SK-N-SH (cell line): ENCODE results near the gene TTN. TPM values are rescaled to one million over a fixed set of nuclear protein-coding genes. Genes with fewer than 3 reads are reported as not detected.

ENCODE experiments used
- CHD2 ChIP-seq: fragments of 150-350 bp; IDR thresholded peaks from 2 replicates; pipeline ENCODE4 v1.6.1; 2018; ENCODE audit warnings: low read length; ENCODE audit not compliant: partially characterized antibody
- ELF1 ChIP-seq: IDR thresholded peaks from 2 replicates; pipeline ENCODE4 v1.4.0; 2012
- EP300 ChIP-seq, 2 experiments: IDR thresholded peaks; 2 replicates each; pipeline versions ENCODE4 v1.4.0 to v1.6.1; 2012; ENCODE audit warnings: borderline replicate concordance in 1 of 2, low read depth in 1 of 2, low read length in 1 of 2
- FOSL2 ChIP-seq: IDR thresholded peaks from 2 replicates; pipeline ENCODE4 v1.4.0; 2012; ENCODE audit warnings: low read depth, mild to moderate bottlenecking, moderate library complexity, borderline replicate concordance
- FOXM1 ChIP-seq: IDR thresholded peaks from 2 replicates; pipeline ENCODE4 v1.4.0; 2012; ENCODE audit warnings: low read depth, mild to moderate bottlenecking
- GABPA ChIP-seq: IDR thresholded peaks from 2 replicates; pipeline ENCODE4 v1.4.0; 2012; ENCODE audit warnings: low read depth, mild to moderate bottlenecking
- GATA2 ChIP-seq: sonication (generic); formaldehyde crosslinking; IDR thresholded peaks from 2 replicates; pipeline ENCODE4 v1.5.0; 2020; ENCODE audit warnings: mild to moderate bottlenecking, missing genetic modification reagents
- JUND ChIP-seq: IDR thresholded peaks from 2 replicates; pipeline ENCODE4 v1.4.0; 2012
- MXI1 ChIP-seq: IDR thresholded peaks from 2 replicates; pipeline ENCODE4 v1.6.1; 2012; ENCODE audit warnings: mild to moderate bottlenecking, low read depth, low read length, improper control_type of control experiment
- RAD21 ChIP-seq: IDR thresholded peaks from 2 replicates; pipeline ENCODE4 v1.6.1; 2012; ENCODE audit warnings: mild to moderate bottlenecking, low read length
- RCOR1 ChIP-seq: fragments of 150-350 bp; IDR thresholded peaks from 2 replicates; pipeline ENCODE4 v1.6.1; 2017; ENCODE audit warnings: antibody characterized with exemption, low read length
- SIN3A ChIP-seq: IDR thresholded peaks from 2 replicates; pipeline ENCODE4 v1.6.1; 2012; ENCODE audit warnings: low read depth, mild to moderate bottlenecking, low read length, moderate library complexity, borderline replicate concordance
- SMC3 ChIP-seq: IDR thresholded peaks from 2 replicates; pipeline ENCODE4 v1.6.1; 2012; ENCODE audit warnings: low read depth, low read length, improper control_type of control experiment
- TAF1 ChIP-seq: IDR thresholded peaks from 2 replicates; pipeline ENCODE4 v1.6.1; 2012; ENCODE audit warnings: low read depth, mild to moderate bottlenecking, low read length, moderate library complexity, borderline replicate concordance
- TCF12 ChIP-seq: IDR thresholded peaks from 2 replicates; pipeline ENCODE4 v1.4.0; 2012
- TEAD4 ChIP-seq: IDR thresholded peaks from 2 replicates; pipeline ENCODE4 v1.4.0; 2012; ENCODE audit warnings: mild to moderate bottlenecking, borderline replicate concordance; ENCODE audit not compliant: insufficient read depth
- YY1 ChIP-seq: IDR thresholded peaks from 2 replicates; pipeline ENCODE4 v1.4.0; 2012; ENCODE audit warnings: low read depth, mild to moderate bottlenecking
- polyA plus RNA-seq, 3 experiments: library from polyadenylated mRNA; depleted of rRNA; stranded (reverse); fragments of >200 nt; gene quantifications; 2 replicates each; pipeline ENCODE4 v1.2.3, GENCODE V29; 2012
- TF ChIP-seq, protein P1 (sequence below): IDR thresholded peaks from 2 replicates; pipeline ENCODE4 v1.4.0; 2012; ENCODE audit warnings: low read depth
- TF ChIP-seq, protein P2 (sequence below): fragments of 150-350 bp; IDR thresholded peaks from 2 replicates; pipeline ENCODE4 v1.6.1; 2016; ENCODE audit warnings: mild to moderate bottlenecking, low read depth, low read length
- TF ChIP-seq, protein P3 (sequence below): fragments of 200-600 bp; sonication (generic); IDR thresholded peaks from 2 replicates; pipeline ENCODE4 v1.6.1; 2017; ENCODE audit warnings: antibody characterized with exemption, mild to moderate bottlenecking, moderate library complexity
- TF ChIP-seq, protein P4 (sequence below): fragments of 150-350 bp; IDR thresholded peaks from 2 replicates; pipeline ENCODE4 v1.6.1; 2017; ENCODE audit warnings: antibody characterized with exemption, low read length, low read depth, borderline replicate concordance
- TF ChIP-seq, protein P5 (sequence below): IDR thresholded peaks from 2 replicates; pipeline ENCODE4 v1.4.0; 2012; ENCODE audit warnings: low read depth, borderline replicate concordance
- TF ChIP-seq, protein P6 (sequence below): IDR thresholded peaks from 2 replicates; pipeline ENCODE4; 2012

TTN gene
- polyA plus RNA-seq, 1 of the 3 experiments (the other 2 are of a cell fraction) = 0.08 TPM

DNA sequence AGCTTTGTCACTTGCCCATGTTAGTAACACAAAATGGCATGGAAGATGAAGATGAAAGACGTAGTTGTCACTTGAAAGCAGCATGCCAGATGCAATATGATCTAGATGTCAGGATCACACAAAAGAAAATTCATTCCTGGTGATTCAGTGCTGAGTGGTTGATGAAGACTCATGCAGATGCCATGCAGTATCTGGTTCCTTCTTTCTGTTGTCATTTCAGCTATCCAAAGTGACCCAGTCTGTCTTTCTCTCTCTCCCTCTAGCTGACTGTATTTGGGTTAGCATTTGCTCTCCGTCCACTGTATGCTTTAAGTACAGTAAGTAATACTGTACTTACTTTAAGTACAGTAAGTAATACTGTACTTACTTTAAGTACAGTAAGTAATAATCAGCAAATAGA, 50.4 kb downstream of the TTN start (continued):
- TF ChIP-seq TEAD4 = no peak
- TF ChIP-seq SMC3 = no peak
- peak; percentile 74 for TF ChIP-seq TCF12
- peak in 1 of 2 experiments; percentile 48; a peak in 2 of 4 replicates for TF ChIP-seq EP300 (IDR thresholded peaks at IDR 0.05; ENCODE audit: borderline replicate concordance in 1 of 2, low read depth in 1 of 2, low read length in 1 of 2)
- TF ChIP-seq RAD21 = no peak
- no peak for TF ChIP-seq CHD2
- 0 out of 2 replicates have a peak, but pooled peaks have one; percentile 49 for TF ChIP-seq SIN3A
- no peak for TF ChIP-seq MXI1
- TF ChIP-seq YY1 = no peak
- peak; percentile 88 for TF ChIP-seq JUND
- no peak for TF ChIP-seq GATA2 (CRISPR knock-in tag)
- TF ChIP-seq, protein P1, sequence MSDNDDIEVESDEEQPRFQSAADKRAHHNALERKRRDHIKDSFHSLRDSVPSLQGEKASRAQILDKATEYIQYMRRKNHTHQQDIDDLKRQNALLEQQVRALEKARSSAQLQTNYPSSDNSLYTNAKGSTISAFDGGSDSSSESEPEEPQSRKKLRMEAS = 0 out of 2 replicates have a peak, but pooled peaks have one; percentile 50
- TF ChIP-seq, protein P2, sequence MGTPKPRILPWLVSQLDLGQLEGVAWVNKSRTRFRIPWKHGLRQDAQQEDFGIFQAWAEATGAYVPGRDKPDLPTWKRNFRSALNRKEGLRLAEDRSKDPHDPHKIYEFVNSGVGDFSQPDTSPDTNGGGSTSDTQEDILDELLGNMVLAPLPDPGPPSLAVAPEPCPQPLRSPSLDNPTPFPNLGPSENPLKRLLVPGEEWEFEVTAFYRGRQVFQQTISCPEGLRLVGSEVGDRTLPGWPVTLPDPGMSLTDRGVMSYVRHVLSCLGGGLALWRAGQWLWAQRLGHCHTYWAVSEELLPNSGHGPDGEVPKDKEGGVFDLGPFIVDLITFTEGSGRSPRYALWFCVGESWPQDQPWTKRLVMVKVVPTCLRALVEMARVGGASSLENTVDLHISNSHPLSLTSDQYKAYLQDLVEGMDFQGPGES = no peak
- TF ChIP-seq, protein P3, sequence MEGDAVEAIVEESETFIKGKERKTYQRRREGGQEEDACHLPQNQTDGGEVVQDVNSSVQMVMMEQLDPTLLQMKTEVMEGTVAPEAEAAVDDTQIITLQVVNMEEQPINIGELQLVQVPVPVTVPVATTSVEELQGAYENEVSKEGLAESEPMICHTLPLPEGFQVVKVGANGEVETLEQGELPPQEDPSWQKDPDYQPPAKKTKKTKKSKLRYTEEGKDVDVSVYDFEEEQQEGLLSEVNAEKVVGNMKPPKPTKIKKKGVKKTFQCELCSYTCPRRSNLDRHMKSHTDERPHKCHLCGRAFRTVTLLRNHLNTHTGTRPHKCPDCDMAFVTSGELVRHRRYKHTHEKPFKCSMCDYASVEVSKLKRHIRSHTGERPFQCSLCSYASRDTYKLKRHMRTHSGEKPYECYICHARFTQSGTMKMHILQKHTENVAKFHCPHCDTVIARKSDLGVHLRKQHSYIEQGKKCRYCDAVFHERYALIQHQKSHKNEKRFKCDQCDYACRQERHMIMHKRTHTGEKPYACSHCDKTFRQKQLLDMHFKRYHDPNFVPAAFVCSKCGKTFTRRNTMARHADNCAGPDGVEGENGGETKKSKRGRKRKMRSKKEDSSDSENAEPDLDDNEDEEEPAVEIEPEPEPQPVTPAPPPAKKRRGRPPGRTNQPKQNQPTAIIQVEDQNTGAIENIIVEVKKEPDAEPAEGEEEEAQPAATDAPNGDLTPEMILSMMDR = no peak
- no peak for TF ChIP-seq FOXM1
- TF ChIP-seq GABPA = no peak
- TF ChIP-seq TAF1 = no peak
- no peak for TF ChIP-seq ELF1
- TF ChIP-seq, protein P4, sequence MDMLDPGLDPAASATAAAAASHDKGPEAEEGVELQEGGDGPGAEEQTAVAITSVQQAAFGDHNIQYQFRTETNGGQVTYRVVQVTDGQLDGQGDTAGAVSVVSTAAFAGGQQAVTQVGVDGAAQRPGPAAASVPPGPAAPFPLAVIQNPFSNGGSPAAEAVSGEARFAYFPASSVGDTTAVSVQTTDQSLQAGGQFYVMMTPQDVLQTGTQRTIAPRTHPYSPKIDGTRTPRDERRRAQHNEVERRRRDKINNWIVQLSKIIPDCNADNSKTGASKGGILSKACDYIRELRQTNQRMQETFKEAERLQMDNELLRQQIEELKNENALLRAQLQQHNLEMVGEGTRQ = no peak
- TF ChIP-seq FOSL2 = peak; percentile 91
- TF ChIP-seq, protein P5, sequence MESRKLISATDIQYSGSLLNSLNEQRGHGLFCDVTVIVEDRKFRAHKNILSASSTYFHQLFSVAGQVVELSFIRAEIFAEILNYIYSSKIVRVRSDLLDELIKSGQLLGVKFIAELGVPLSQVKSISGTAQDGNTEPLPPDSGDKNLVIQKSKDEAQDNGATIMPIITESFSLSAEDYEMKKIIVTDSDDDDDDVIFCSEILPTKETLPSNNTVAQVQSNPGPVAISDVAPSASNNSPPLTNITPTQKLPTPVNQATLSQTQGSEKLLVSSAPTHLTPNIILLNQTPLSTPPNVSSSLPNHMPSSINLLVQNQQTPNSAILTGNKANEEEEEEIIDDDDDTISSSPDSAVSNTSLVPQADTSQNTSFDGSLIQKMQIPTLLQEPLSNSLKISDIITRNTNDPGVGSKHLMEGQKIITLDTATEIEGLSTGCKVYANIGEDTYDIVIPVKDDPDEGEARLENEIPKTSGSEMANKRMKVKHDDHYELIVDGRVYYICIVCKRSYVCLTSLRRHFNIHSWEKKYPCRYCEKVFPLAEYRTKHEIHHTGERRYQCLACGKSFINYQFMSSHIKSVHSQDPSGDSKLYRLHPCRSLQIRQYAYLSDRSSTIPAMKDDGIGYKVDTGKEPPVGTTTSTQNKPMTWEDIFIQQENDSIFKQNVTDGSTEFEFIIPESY = no peak; the same call in 1 of the 2 replicates
- TF ChIP-seq RCOR1 = no peak
- TF ChIP-seq, protein P6, sequence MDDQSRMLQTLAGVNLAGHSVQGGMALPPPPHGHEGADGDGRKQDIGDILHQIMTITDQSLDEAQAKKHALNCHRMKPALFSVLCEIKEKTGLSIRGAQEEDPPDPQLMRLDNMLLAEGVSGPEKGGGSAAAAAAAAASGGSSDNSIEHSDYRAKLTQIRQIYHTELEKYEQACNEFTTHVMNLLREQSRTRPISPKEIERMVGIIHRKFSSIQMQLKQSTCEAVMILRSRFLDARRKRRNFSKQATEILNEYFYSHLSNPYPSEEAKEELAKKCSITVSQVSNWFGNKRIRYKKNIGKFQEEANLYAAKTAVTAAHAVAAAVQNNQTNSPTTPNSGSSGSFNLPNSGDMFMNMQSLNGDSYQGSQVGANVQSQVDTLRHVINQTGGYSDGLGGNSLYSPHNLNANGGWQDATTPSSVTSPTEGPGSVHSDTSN = peak; percentile 92
